Measurements from ENCODE around the gene C16orf96.

C16orf96 gene

GRCh38 chr16:4646773-4647643 lies 90.9 kb downstream of the C16orf96 start:
- no peak for DNase-seq (ENCODE audit: low spot score)

GRCh38 chr16:4647644-4647980 lies 91.5 kb downstream of the C16orf96 start:
- DNase-seq (ENCODE audit: low spot score): no peak

- DNase-seq (ENCODE audit: low spot score): no peak
These were observed 92.8 kb downstream of the C16orf96 start for GRCh38 chr16:4648917-4649316.

GRCh38 chr16:4649744-4650442 lies 93.8 kb downstream of the C16orf96 start:
- DNase-seq (ENCODE audit: low spot score): no peak

Data from HuH-7.5 (cell line).